ENCODE measurements around the gene DDX42. TPM values are rescaled to one million over a fixed set of nuclear protein-coding genes. Genes with fewer than 3 reads are reported as not detected.

Gene DDX42
- total RNA-seq, 1 experiment from 2014 or later: 128 TPM

- TF ChIP-seq, protein P1, sequence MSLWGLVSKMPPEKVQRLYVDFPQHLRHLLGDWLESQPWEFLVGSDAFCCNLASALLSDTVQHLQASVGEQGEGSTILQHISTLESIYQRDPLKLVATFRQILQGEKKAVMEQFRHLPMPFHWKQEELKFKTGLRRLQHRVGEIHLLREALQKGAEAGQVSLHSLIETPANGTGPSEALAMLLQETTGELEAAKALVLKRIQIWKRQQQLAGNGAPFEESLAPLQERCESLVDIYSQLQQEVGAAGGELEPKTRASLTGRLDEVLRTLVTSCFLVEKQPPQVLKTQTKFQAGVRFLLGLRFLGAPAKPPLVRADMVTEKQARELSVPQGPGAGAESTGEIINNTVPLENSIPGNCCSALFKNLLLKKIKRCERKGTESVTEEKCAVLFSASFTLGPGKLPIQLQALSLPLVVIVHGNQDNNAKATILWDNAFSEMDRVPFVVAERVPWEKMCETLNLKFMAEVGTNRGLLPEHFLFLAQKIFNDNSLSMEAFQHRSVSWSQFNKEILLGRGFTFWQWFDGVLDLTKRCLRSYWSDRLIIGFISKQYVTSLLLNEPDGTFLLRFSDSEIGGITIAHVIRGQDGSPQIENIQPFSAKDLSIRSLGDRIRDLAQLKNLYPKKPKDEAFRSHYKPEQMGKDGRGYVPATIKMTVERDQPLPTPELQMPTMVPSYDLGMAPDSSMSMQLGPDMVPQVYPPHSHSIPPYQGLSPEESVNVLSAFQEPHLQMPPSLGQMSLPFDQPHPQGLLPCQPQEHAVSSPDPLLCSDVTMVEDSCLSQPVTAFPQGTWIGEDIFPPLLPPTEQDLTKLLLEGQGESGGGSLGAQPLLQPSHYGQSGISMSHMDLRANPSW (CRISPR knock-in tag; conservative IDR thresholded peaks at IDR 0.05; ENCODE audit: low read depth): no peak
- TF ChIP-seq HMGXB4 (CRISPR knock-in tag; IDR thresholded peaks at IDR 0.05) (peak; percentile 84), KAT7 (CRISPR knock-in tag; IDR thresholded peaks at IDR 0.05; ENCODE audit: borderline replicate concordance) (0 out of 2 replicates have a peak, but pooled peaks have one; percentile 54), SMAD4 (CRISPR knock-in tag; IDR thresholded peaks at IDR 0.05) (no peak), TCF7 (CRISPR knock-in tag; IDR thresholded peaks at IDR 0.05; ENCODE audit: low read depth) (no peak), FOXK1 (CRISPR knock-in tag; IDR thresholded peaks at IDR 0.05) (peak; percentile 77; the same call in 1 of the 2 replicates), ZNF281 (CRISPR knock-in tag; IDR thresholded peaks at IDR 0.05) (0 out of 2 replicates have a peak, but pooled peaks have one; percentile 31), ZNF232 (CRISPR knock-in tag; IDR thresholded peaks at IDR 0.05) (peak; percentile 92), NFE2L1 (CRISPR knock-in tag; IDR thresholded peaks at IDR 0.05) (no peak), CREM (CRISPR knock-in tag; IDR thresholded peaks at IDR 0.05) (0 out of 2 replicates have a peak, but pooled peaks have one; percentile 55), ETV6 (CRISPR knock-in tag; IDR thresholded peaks at IDR 0.05) (peak; percentile 93)
- TF ChIP-seq, protein P2, sequence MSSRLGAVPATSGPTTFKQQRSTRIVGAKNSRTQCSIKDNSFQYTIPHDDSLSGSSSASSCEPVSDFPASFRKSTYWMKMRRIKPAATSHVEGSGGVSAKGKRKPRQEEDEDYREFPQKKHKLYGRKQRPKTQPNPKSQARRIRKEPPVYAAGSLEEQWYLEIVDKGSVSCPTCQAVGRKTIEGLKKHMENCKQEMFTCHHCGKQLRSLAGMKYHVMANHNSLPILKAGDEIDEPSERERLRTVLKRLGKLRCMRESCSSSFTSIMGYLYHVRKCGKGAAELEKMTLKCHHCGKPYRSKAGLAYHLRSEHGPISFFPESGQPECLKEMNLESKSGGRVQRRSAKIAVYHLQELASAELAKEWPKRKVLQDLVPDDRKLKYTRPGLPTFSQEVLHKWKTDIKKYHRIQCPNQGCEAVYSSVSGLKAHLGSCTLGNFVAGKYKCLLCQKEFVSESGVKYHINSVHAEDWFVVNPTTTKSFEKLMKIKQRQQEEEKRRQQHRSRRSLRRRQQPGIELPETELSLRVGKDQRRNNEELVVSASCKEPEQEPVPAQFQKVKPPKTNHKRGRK (CRISPR knock-in tag; IDR thresholded peaks at IDR 0.05; ENCODE audit: borderline replicate concordance): no peak
- TF ChIP-seq, protein P3, sequence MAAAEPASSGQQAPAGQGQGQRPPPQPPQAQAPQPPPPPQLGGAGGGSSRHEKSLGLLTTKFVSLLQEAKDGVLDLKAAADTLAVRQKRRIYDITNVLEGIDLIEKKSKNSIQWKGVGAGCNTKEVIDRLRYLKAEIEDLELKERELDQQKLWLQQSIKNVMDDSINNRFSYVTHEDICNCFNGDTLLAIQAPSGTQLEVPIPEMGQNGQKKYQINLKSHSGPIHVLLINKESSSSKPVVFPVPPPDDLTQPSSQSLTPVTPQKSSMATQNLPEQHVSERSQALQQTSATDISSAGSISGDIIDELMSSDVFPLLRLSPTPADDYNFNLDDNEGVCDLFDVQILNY (CRISPR knock-in tag; IDR thresholded peaks at IDR 0.05): peak; percentile 98
Observed at GRCh38 chr17:63741408-63742173, 32.4 kb upstream of the DDX42 start, which contains the start of gene STRADA (continued).

GRCh38 chr17:63751806-63752205, 22.2 kb upstream of the DDX42 start:
- H3K36me3 Mint-ChIP-seq: peaks cover 53% of the 10 kb centered on the region
- ChIA-PET CTCF (interaction anchor here (0.7 kb wide), 1 partner anchor 139 kb away, joined by 3 read pairs; no protein-coding TSS in a partner anchor), POLR2A (no interaction called here)
- H3K27me3 Mint-ChIP-seq (ENCODE audit: low read depth): no peaks in the 10 kb centered on the region
- H3K9me3 Mint-ChIP-seq: no peaks in the 10 kb centered on the region
- H3K4me3 Mint-ChIP-seq: no peak overlapping the region
- DNase-seq (ENCODE audit: low spot score) (no peak), ATAC-seq (no peak)
- TF ChIP-seq OVOL2 (CRISPR knock-in tag; IDR thresholded peaks at IDR 0.05; ENCODE audit: borderline replicate concordance): no peak
- no peaks in the 10 kb centered on the region for H3K4me1 Mint-ChIP-seq
- peak overlapping the region; percentile 57 for H3K27ac Mint-ChIP-seq

All from WTC11 (cell line).